GM21360 (cell line): ENCODE results near the gene CDH6.

ENCODE experiments used
- ATAC-seq: cut with Tn5 transposase; IDR thresholded peaks from one replicate; pipeline ENCODE4 v1.9.1; 2021; ENCODE audit warnings: mild to moderate bottlenecking, moderate library complexity; ENCODE audit not compliant: unreplicated experiment

Gene CDH6

GRCh38 chr5:31193591-31194467 is at the start of gene CDH6:
CDH6 (plus strand) TSS chr5:31193686; CDS start chr5:31267474, 73,788 bp downstream.
- ATAC-seq: no peak

GRCh38 chr5:31144364-31144763 is 49.1 kb upstream of the CDH6 start:
- ATAC-seq: no peak

GRCh38 chr5:31148959-31149475 is 44.5 kb upstream of the CDH6 start:
- no peak for ATAC-seq

GRCh38 chr5:31153521-31153920 is 40.0 kb upstream of the CDH6 start:
- no peak for ATAC-seq

GRCh38 chr5:31156631-31157160 is 36.8 kb upstream of the CDH6 start:
- no peak for ATAC-seq

- ATAC-seq: no peak
Measured at GRCh38 chr5:31157720-31158119, 35.8 kb upstream of the CDH6 start.

GRCh38 chr5:31158686-31159085 is 34.8 kb upstream of the CDH6 start:
- no peak for ATAC-seq

GRCh38 chr5:31161781-31162181 is 31.7 kb upstream of the CDH6 start:
- no peak for ATAC-seq

- ATAC-seq: no peak
Measured at GRCh38 chr5:31165729-31166128, 27.8 kb upstream of the CDH6 start.

GRCh38 chr5:31169379-31169778 is 24.1 kb upstream of the CDH6 start:
- no peak for ATAC-seq

GRCh38 chr5:31172881-31173280 is 20.6 kb upstream of the CDH6 start:
- no peak for ATAC-seq

GRCh38 chr5:31173614-31174013 is 19.9 kb upstream of the CDH6 start:
- ATAC-seq: no peak

- no peak for ATAC-seq
Measured at GRCh38 chr5:31181376-31181987, 12.0 kb upstream of the CDH6 start.

GRCh38 chr5:31182136-31182535 is 11.3 kb upstream of the CDH6 start:
- no peak for ATAC-seq

GRCh38 chr5:31185951-31186350 is 7.5 kb upstream of the CDH6 start:
- no peak for ATAC-seq

- no peak for ATAC-seq
Measured at GRCh38 chr5:31186672-31187267, 6.7 kb upstream of the CDH6 start.

- ATAC-seq: no peak
Measured at GRCh38 chr5:31187591-31187990, 5.9 kb upstream of the CDH6 start.

- no peak for ATAC-seq
Measured at GRCh38 chr5:31192442-31192841, 1.0 kb upstream of the CDH6 start.

GRCh38 chr5:31193116-31193515 is 370 bp upstream of the CDH6 start:
- ATAC-seq: no peak

GRCh38 chr5:31194468-31194813 is 955 bp downstream of the CDH6 start:
- ATAC-seq: no peak

GRCh38 chr5:31194892-31195555 is 1.5 kb downstream of the CDH6 start:
- ATAC-seq: no peak
